K562 (cell line): ENCODE measurements around the gene OCEL1. TPM values are rescaled to one million over a fixed set of nuclear protein-coding genes. Genes with fewer than 3 reads are reported as not detected.

ENCODE experiments used
- AFF4 ChIP-seq: sonication (generic); formaldehyde crosslinking; IDR thresholded peaks from 2 replicates; pipeline ENCODE4 v1.8.0; 2023; ENCODE audit warnings: mild to moderate bottlenecking, missing genetic modification reagents
- CHAMP1 ChIP-seq: fragments of 450-650 bp; IDR thresholded peaks from 2 replicates; pipeline ENCODE4 v1.6.1; 2016; ENCODE audit warnings: mild to moderate bottlenecking
- CUX1 ChIP-seq: fragments of 200-800 bp; sonication (Bioruptor generic); IDR thresholded peaks from 2 replicates; pipeline ENCODE4 v1.6.1; 2016; ENCODE audit warnings: missing genetic modification characterization, missing compliant biosample characterization
- DPF2 ChIP-seq: fragments of 450-650 bp; IDR thresholded peaks from 2 replicates; pipeline ENCODE4 v1.6.1; 2016
- HDAC6 ChIP-seq: IDR thresholded peaks from 2 replicates; pipeline ENCODE4 v1.6.1; 2012; ENCODE audit warnings: low read depth, mild to moderate bottlenecking, control low read depth, inconsistent platforms, low read length, moderate library complexity
- KDM4B ChIP-seq, 2 experiments: fragments of 450-650 bp in 1 of 2; sonication (generic) in 1 of 2; IDR thresholded peaks; 2 replicates each; pipeline ENCODE4 v1.6.1; 2016 to 2017; ENCODE audit warnings: borderline replicate concordance in 2 of 2, antibody characterized with exemption in 1 of 2, low read depth in 1 of 2, mild to moderate bottlenecking in 1 of 2
- NR4A1 ChIP-seq, 2 experiments: fragments of 250-450 bp in 1 of 2; fragments of 450-650 bp in 1 of 2; sonication (Bioruptor Pico) in 1 of 2; IDR thresholded peaks; 2 replicates each; pipeline versions ENCODE4 v1.4.0 to v1.6.1; 2016 to 2020; ENCODE audit warnings: mild to moderate bottlenecking in 2 of 2, missing compliant biosample characterization in 1 of 2, missing genetic modification characterization in 1 of 2, moderate library complexity in 1 of 2
- THRA ChIP-seq: fragments of 450-650 bp; IDR thresholded peaks from 2 replicates; pipeline ENCODE4 v1.6.1; 2017; ENCODE audit warnings: mild to moderate bottlenecking, moderate library complexity
- ZFP91 ChIP-seq: sonication (generic); formaldehyde crosslinking; IDR thresholded peaks from 2 replicates; pipeline ENCODE4 v1.8.0; 2022; ENCODE audit warnings: mild to moderate bottlenecking, missing genetic modification reagents
- ZNF384 ChIP-seq: IDR thresholded peaks from 2 replicates; pipeline ENCODE4 v1.6.1; 2012; ENCODE audit warnings: low read depth, low read length, improper control_type of control experiment
- polyA plus RNA-seq, 8 experiments: library from polyadenylated mRNA; depleted of rRNA in 4 of 8; stranded (reverse) in 5 of 8; unstranded in 3 of 8; fragments of >200 nt; fragmentation: Nextera tagmentation in 2 of 8; fragmentation: Illumina TruSeq in 1 of 8; extraction: Ambion mirVana in 2 of 8; extraction: Trizol in 1 of 8; gene quantifications; 2 replicates each; pipeline versions ENCODE4 v1.2.1 to v1.2.3, GENCODE V29; 2011 to 2014; ENCODE audit warnings: inconsistent platforms in 1 of 8, missing spikeins in 1 of 8
- total RNA-seq, 7 experiments: library from RNA; depleted of rRNA in 6 of 7; stranded (reverse); fragments of >200 nt in 6 of 7; fragmentation: Illumina TruSeq in 2 of 7; extraction: Trizol in 2 of 7; gene quantifications; 2 replicates each; pipeline versions ENCODE4 v1.2.1 to v1.2.3, GENCODE V29; 2011 to 2021; ENCODE audit warnings: low replicate concordance in 1 of 7

Gene OCEL1
- total and polyA plus RNA-seq, 9 of the 15 experiments (the other 6 are each of a cell fraction or from before 2014, with no cell fraction given), result 8.0 to 38.0 (median 12.4) TPM

- TF ChIP-seq CUX1 (CRISPR knock-in tag), result no peak
- no peak for TF ChIP-seq THRA
- TF ChIP-seq NR4A1 (CRISPR knock-in tag; IDR thresholded peaks at IDR 0.05), result no peak
- no peak for TF ChIP-seq NR4A1 (tag; IDR thresholded peaks at IDR 0.05)
- TF ChIP-seq KDM4B (IDR thresholded peaks at IDR 0.05; ENCODE audit: borderline replicate concordance in 2 of 2, low read depth in 1 of 2), result no peak
- no peak for TF ChIP-seq CHAMP1
- TF ChIP-seq HDAC6, result no peak
- TF ChIP-seq DPF2, result no peak
- TF ChIP-seq AFF4 (CRISPR knock-in tag), result peak; percentile 86
- TF ChIP-seq ZFP91 (CRISPR knock-in tag), result no peak
- no peak for TF ChIP-seq ZNF384
Measured at GRCh38 chr19:17226002-17226933, at the start of gene OCEL1 (continued).
